DND-41 (cell line): ENCODE results near the gene MIOX.

Experiments
- CTCF ChIP-seq: IDR thresholded peaks from 2 replicates; pipeline ENCODE4 v1.5.1; 2012; ENCODE audit warnings: borderline replicate concordance, low read length, moderate library complexity, mild to moderate bottlenecking; ENCODE audit not compliant: poor library complexity, severe bottlenecking; ENCODE audit errors: extremely low read depth
- EZH2 ChIP-seq: IDR thresholded peaks from 3 replicates; pipeline ENCODE4 v1.6.1; 2012; ENCODE audit warnings: borderline replicate concordance, low read depth, mild to moderate bottlenecking, moderate library complexity, low read length, inconsistent platforms; ENCODE audit not compliant: severe bottlenecking

GRCh38 chr22:50521710-50522109, 35.1 kb downstream of the MIOX start:
- TF ChIP-seq CTCF (no peak), EZH2 (no peak)
